Spinal cord (tissue), 10 donors: ENCODE measurements around the gene LKAAEAR1. TPM values are rescaled to one million over a fixed set of nuclear protein-coding genes. Genes with fewer than 3 reads are reported as not detected.
"Not testable (repeated sequence)": the region's sequence is repeated elsewhere in the genome, so short reads cannot be mapped to it uniquely, and the experiment has no call there.

Source experiments
- DNase-seq, 6 donors: peaks; one replicate each; pipeline versions ENCODE4 v3.0.0 to v3.0.0-alpha.2; 2013 to 2015; ENCODE audit warnings: low spot score in 6 of 6, low read depth in 4 of 6
- H3K27ac ChIP-seq: one replicate; pipeline ENCODE4 v1.5.1; 2013; ENCODE audit warnings: low read depth, low read length, control low read depth
- H3K27me3 ChIP-seq: one replicate; pipeline ENCODE4 v1.6.1; 2013; ENCODE audit warnings: low read length; ENCODE audit not compliant: control insufficient read depth, insufficient read depth
- H3K36me3 ChIP-seq: one replicate; pipeline ENCODE4 v1.6.1; 2013; ENCODE audit warnings: low read length; ENCODE audit not compliant: control insufficient read depth, insufficient read depth
- H3K4me1 ChIP-seq: one replicate; pipeline ENCODE4 v1.6.1; 2013; ENCODE audit warnings: low read length; ENCODE audit not compliant: control insufficient read depth, insufficient read depth
- H3K4me3 ChIP-seq: one replicate; pipeline ENCODE4 v1.5.1; 2013; ENCODE audit warnings: low read depth, low read length, control low read depth
- H3K9me3 ChIP-seq: one replicate; pipeline ENCODE4 v1.6.1; 2013; ENCODE audit warnings: low read length; ENCODE audit not compliant: control insufficient read depth, insufficient read depth
- WGBS: methylation state at CpG from one replicate; pipeline ENCODE4 v1.1.5; 2013; ENCODE audit warnings: missing lambda C conversion rate; ENCODE audit not compliant: insufficient coverage; 5-methylcytosine and 5-hydroxymethylcytosine counted together
- long read RNA-seq, 4 donors: transcript quantifications; one replicate each; lab custom pipeline, GENCODE V29; 2026
- polyA plus RNA-seq, 2 donors: library from polyadenylated mRNA; unstranded; fragments of 120-200 nt; gene quantifications; one replicate each; pipeline ENCODE4 v1.2.1, GENCODE V29; 2013; ENCODE audit not compliant: insufficient read length in 2 of 2
- total RNA-seq, 2 donors: library from RNA; depleted of rRNA in 1 of 2; stranded (reverse); fragments of 120-200 nt in 1 of 2; fragments of >200 nt in 1 of 2; gene quantifications; one replicate each; pipeline versions ENCODE4 v1.2.3 to v1.2.4, GENCODE V29; 2013 to 2014
- donor health status: healthy.

Gene LKAAEAR1, protein sequence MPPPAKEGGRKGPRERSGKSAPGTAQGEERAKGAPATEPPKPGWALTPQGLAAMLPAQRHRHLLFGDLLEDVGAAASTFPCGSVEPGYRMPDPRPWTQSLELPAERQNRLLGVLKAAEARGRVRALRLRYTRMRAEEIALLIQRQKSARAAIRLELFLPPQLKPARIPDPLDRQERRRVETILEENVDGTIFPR
- total RNA-seq, result 1 to 10 TPM; 1.8 to 2.1 TPM
- polyA plus RNA-seq, result 1 to 10 TPM; 7.7 to 8.4 TPM
- long read RNA-seq, donor 1, transcript LKAAEAR1-202 (2 exons, 868 nt), result minor isoform, 6 of 18 reads
- long read RNA-seq, donor 1, transcript LKAAEAR1-201 (3 exons, 761 nt), result major isoform, 7 of 18 reads
- long read RNA-seq, donor 1, partial matches to known transcripts, result 5 of 18 reads
- long read RNA-seq, donor 1, other reads (novel, unspliced or antisense), result 0 of 18 reads
- long read RNA-seq, donor 2, transcript LKAAEAR1-202 (2 exons, 868 nt), result major isoform, 5 of 8 reads
- long read RNA-seq, donor 2, partial matches to known transcripts, result 0 of 8 reads
- long read RNA-seq, donor 2, other reads (novel, unspliced or antisense), result 0 of 8 reads
- long read RNA-seq, donor 3, partial matches to known transcripts, result 0 of 3 reads
- long read RNA-seq, donor 3, other reads (novel, unspliced or antisense), result 0 of 3 reads
- long read RNA-seq, donor 4, result 0 reads

DNA sequence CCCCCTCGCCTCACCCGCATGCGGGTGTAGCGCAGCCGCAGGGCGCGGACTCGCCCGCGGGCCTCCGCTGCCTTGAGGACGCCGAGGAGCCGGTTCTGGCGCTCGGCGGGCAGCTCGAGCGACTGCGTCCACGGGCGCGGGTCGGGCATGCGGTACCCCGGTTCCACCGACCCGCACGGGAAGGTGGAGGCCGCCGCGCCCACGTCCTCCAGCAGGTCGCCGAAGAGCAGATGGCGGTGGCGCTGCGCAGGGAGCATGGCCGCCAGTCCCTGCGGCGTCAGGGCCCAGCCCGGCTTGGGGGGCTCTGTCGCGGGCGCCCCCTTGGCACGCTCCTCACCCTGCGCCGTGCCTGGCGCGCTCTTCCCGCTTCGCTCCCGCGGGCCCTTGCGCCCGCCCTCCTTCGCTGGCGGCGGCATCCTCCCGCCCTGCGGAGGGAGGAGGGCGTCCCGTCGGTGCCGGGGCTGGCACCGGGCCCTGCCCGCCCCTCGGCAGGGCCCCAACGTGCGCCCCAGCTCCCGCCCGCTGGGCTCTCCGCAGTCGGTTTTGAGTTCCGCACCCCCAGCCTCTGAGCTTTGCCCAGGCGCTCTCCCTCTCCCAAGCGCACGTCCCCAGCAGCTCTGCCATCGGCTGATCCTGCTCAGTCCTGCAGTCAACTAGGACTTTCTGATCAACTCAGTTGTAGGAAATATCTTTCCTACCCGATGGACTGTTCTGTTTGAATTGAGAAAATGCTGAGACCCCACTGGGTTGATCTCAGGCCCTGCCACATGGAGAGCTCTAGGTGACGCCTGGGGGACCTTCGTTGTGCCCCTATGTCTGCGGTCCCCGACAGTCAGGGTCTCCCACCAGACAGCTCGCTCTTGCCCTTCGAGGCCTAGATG, at the start of gene LKAAEAR1:
Gene LKAAEAR1, minus strand, starts transcription at position 595 of the 881 bp plus-strand sequence. Its CDS starts 179 bp downstream, at position 416.
- no peak within 1 kb of the TSS for H3K27ac ChIP-seq
- peak in 2 of 6 donors; percentile 58 to 66 for DNase-seq
- H3K4me1 ChIP-seq, result peaks cover 58% of the 10 kb centered on the region
- no peak within 1 kb of the TSS for H3K4me3 ChIP-seq
- H3K27me3 ChIP-seq, result peaks cover 12% of the 10 kb centered on the region
- no peaks in the 10 kb centered on the region for H3K9me3 ChIP-seq
- H3K36me3 ChIP-seq, result no peaks in the 10 kb centered on the region
- WGBS, result under 1% methylated on average over 80 of the region's 86 CpGs

DNA sequence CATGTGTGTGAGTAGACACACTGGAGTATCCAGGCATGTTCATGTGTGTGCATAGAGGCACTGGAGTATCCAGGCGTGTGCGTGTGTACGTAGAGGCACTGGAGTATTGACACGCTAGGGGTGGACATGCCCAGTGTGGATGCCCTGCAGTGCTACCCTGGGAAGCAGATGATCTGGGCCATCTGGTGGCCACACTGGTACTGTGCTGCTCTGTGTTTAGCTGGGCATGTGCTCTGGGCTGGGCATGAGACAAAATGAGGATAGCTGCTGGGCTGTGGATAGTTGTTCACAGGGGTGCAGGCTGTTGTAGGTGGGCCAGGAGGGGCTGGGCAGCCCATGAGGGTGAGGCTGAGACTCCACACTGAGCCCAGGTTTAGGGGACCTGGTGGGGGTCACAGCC, 47.2 kb upstream of the LKAAEAR1 start:
- no peaks in the 10 kb centered on the region for H3K27me3 ChIP-seq
- H3K4me1 ChIP-seq, result no peaks in the 10 kb centered on the region
- H3K36me3 ChIP-seq, result no peaks in the 10 kb centered on the region
- no peak overlapping the region for H3K4me3 ChIP-seq
- no peak for DNase-seq
- 78% methylated on average over 4 of the region's 4 CpGs for WGBS
- H3K27ac ChIP-seq, result no peak overlapping the region
- peaks cover 1% of the 10 kb centered on the region for H3K9me3 ChIP-seq

DNA sequence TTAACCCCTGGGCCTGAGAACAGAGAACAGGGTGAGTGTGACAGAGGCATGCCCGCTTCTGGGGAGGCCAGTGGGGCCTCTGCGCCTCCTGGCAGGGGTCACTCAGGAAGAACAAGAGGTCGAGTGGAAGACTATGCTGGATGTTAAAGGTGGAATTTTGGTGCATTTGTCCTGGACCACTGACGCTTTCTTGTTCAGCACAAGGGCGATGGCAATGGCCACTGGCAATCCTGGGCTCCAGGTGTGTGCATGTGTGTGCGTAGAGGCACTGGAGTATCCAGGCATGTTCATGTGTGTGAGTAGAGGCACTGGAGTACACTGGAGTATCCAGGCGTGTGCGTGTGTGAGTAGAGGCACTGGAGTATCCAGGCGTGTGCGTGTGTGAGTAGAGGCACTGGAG, 46.7 kb upstream of the LKAAEAR1 start:
- DNase-seq, result no peak
- no peaks in the 10 kb centered on the region for H3K27me3 ChIP-seq
- no peak overlapping the region for H3K4me3 ChIP-seq
- peaks cover 1% of the 10 kb centered on the region for H3K9me3 ChIP-seq
- no peaks in the 10 kb centered on the region for H3K4me1 ChIP-seq
- H3K27ac ChIP-seq, result no peak overlapping the region
- no peaks in the 10 kb centered on the region for H3K36me3 ChIP-seq
- WGBS, result 85% methylated on average over 10 of the region's 10 CpGs

DNA sequence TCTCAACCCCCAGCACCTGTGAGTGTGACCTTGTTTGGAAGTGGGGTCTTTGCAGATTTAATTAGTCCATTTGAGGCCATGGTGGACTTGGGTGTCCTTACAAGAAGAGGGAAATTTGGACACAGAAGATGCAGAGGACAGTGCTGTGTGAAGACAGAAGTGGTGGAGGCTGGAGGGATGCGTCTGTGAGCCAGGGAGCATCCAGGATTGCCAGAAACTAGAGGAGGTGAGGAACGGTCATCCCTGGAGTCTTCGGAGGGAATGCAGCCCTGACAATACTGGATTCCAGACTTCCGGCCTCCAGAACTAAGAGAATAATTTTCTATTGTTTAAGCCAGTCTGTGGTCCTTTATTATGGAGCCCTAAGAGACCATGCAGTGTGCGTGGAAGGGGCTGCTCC, 46.1 kb upstream of the LKAAEAR1 start:
- no peak overlapping the region for H3K4me3 ChIP-seq
- H3K27ac ChIP-seq, result no peak overlapping the region
- WGBS, result 64% methylated on average over 3 of the region's 5 CpGs
- H3K27me3 ChIP-seq, result no peaks in the 10 kb centered on the region
- DNase-seq, result no peak
- H3K9me3 ChIP-seq, result peaks cover 1% of the 10 kb centered on the region
- no peaks in the 10 kb centered on the region for H3K4me1 ChIP-seq
- H3K36me3 ChIP-seq, result no peaks in the 10 kb centered on the region

DNA sequence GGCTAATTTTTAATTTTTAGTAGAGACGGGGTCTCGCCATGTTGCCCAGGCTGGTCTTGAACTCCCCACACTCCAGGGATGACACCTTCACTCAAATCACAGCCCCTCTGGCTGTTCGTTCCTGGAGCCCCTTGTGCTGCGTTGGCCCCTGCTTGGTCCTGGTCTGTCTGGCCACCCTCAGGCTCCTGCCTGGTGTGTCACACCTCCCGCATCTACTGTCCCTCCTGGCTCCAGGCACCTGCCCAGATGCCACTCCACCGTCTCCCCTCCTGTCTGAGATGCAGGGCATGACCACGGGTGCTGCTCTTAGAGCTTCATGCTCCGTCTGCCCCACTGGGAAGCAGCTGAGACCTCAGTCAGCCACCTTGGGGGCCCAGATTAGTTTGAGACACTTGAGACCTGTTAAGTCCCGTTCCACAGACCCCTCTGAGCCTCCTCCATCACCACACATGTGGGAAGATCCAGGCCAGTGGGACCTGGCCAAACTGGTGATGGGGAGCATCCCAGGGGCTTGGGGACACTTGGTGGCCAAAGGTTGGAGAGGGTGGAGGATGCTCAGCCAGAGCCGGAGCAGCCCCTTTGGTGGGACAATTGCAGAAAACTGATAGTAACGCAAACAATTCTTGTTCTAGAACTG, 45.1 kb upstream of the LKAAEAR1 start:
- Histone ChIP-seq H3K36me3 (no peaks in the 10 kb centered on the region), H3K27me3 (no peaks in the 10 kb centered on the region), H3K4me3 (no peak overlapping the region), H3K9me3 (peaks cover 1% of the 10 kb centered on the region), H3K4me1 (no peaks in the 10 kb centered on the region), H3K27ac (no peak overlapping the region)
- DNase-seq, result no peak
- 90% methylated on average over 10 of the region's 11 CpGs for WGBS

DNA sequence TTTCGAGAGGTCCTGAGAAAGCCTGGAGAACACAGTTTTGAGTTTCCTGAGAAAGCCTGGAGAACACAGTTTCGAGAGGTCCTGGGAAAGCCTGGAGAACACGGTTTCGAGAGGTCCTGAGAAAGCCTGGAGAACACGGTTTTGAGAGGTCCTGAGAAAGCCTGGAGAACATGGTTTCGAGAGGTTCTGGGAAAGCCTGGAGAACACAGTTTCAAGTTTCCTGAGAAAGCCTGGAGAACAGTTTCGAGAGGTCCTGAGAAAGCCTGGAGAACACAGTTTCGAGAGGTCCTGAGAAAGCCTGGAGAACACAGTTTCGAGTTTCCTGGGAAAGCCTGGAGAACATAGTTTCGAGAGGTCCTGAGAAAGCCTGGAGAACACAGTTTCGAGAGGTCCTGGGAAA, 39.3 kb upstream of the LKAAEAR1 start:
- H3K9me3 ChIP-seq, H3K27ac ChIP-seq, DNase-seq, H3K27me3 ChIP-seq, H3K4me3 ChIP-seq, H3K36me3 ChIP-seq: not testable (repeated sequence)
- H3K4me1 ChIP-seq, result peaks cover 14% of the 10 kb centered on the region
- 90% methylated on average over 11 of the region's 11 CpGs for WGBS

DNA sequence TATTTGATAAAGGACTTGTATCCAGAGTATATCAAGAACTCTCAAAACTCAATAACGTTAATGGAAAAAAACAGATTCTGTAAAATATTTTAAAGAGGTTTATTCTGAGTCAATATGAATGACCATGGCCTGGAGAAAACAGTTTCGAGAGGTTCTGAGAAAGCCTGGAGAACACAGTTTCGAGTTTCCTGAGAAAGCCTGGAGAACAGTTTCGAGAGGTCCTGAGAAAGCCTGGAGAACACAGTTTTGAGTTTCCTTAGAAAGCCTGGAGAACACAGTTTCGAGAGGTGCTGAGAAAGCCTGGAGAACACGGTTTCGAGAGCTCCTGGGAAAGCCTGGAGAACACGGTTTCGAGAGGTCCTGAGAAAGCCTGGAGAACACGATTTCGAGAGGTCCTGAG, 38.7 kb upstream of the LKAAEAR1 start:
- not testable (repeated sequence) for H3K9me3 ChIP-seq, H3K4me3 ChIP-seq, H3K27me3 ChIP-seq, DNase-seq, H3K27ac ChIP-seq, H3K36me3 ChIP-seq
- 93% methylated on average over 10 of the region's 11 CpGs for WGBS
- peaks cover 14% of the 10 kb centered on the region for H3K4me1 ChIP-seq

DNA sequence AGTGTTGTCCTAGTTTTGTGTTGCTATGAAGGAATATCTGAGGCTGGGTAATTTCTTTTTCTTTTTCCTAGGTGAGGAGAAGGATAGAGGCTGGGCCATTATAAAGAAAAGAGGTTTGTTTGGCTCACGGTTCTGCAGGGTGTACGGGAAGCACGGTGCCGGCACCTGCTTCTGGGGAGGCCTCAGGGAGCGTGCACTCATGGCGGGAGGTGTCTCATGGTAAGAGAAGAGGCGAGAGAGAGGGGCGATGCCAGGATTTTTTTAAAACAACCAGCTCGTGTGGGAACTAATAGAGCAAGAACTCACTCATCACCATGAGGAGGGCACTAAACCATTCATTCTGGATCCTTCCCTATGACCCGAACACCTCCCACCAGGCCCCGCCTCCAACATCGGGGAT, 37.4 kb upstream of the LKAAEAR1 start:
- Histone ChIP-seq H3K4me3 (no peak overlapping the region), H3K27me3 (peaks cover 6% of the 10 kb centered on the region), H3K27ac (no peak overlapping the region), H3K4me1 (peaks cover 18% of the 10 kb centered on the region), H3K9me3 (no peaks in the 10 kb centered on the region), H3K36me3 (no peaks in the 10 kb centered on the region)
- no peak for DNase-seq
- no CpG with 5 or more reads among the region's 12 CpGs for WGBS

DNA sequence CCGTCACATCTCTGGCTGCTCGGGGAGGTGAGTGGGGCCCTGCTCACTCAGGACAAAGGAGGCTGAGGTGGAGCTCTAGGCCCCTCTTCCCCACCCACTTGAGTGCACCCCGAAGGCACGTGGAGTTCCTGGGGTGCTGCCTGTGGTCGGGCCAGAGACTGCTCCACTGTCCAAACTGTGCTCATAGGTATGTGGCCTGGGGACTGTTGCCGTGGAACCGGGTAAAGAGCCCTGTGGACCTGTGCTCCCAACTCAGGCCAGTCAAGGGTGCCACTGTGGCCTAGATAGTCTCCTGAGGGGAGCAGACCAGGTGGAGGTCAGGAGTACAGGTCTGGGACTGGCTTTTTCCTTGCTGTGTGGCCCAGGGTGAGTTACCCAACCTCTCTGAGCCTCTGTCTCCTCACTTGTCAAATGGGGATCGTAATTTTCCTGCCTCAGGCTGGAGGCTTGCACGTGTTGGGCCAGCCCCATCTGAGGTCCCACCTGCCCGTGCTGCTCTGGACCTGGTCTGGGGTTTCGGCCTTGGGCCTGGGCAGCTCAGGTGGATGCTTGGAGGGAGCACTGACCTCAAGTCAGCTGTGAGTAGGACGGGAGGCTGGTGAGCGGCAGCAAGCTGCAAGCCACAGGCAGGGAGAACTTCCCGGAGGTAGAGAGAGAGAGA, 35.6 kb upstream of the LKAAEAR1 start:
- H3K9me3 ChIP-seq, result no peaks in the 10 kb centered on the region
- H3K4me1 ChIP-seq, result peaks cover 36% of the 10 kb centered on the region
- peaks cover 6% of the 10 kb centered on the region for H3K27me3 ChIP-seq
- DNase-seq, result no peak
- 77% methylated on average over 12 of the region's 14 CpGs for WGBS
- H3K36me3 ChIP-seq, result no peaks in the 10 kb centered on the region
- no peak overlapping the region for H3K4me3 ChIP-seq
- H3K27ac ChIP-seq, result no peak overlapping the region
